Measurements from ENCODE around the gene ARHGDIA. TPM values are rescaled to one million over a fixed set of nuclear protein-coding genes. Genes with fewer than 3 reads are reported as not detected.

Gene ARHGDIA
- total RNA-seq, 4 donors from 2014 or later, result 189 to 480 (median 323) TPM

- no peaks in the 10 kb centered on the region for H3K9me3 ChIP-seq
- H3K4me3 ChIP-seq, result no peak overlapping the region
- peaks cover 10 to 17% (median 13%) of the 10 kb centered on the region in 4 donors for H3K4me1 ChIP-seq
- DNase-seq, result no peak
- in situ Hi-C loops (cut with MboI; ENCODE audit: low pct_ligation_motif_present in 1 of 4, low pct_unique_long_range_greater_than_20kb in 1 of 4, low sequenced_read_pairs in 3 of 4), result no loop called here
- TF ChIP-seq CTCF (IDR thresholded peaks at IDR 0.05), result no peak
- no peak for TF ChIP-seq POLR2A (IDR thresholded peaks at IDR 0.05)
- TF ChIP-seq EP300 (IDR thresholded peaks at IDR 0.05; ENCODE audit: low read depth), result no peak
- no peak for TF ChIP-seq POLR2AphosphoS5 (IDR thresholded peaks at IDR 0.05)
- 90 to 93% methylated on average over 5 to 19 of the region's 19 CpGs for WGBS, 2 donors (ENCODE audit: low coverage in 1 of 2)
- H3K36me3 ChIP-seq, result peaks cover 0 to 30% (median 4%) of the 10 kb centered on the region in 4 donors
- intact Hi-C loops (cut with DNase I; ENCODE audit: low total_unique reads), result no loop called here
- peaks cover 21% of the 10 kb centered on the region for H3K27me3 ChIP-seq
- H3K27ac ChIP-seq, result no peak overlapping the region
Observed at GRCh38 chr17:81898029-81898866, 27.1 kb upstream of the ARHGDIA start.

GRCh38 chr17:81895400-81895799 lies 24.3 kb upstream of the ARHGDIA start:
- DNase-seq, result no peak
- no peak for TF ChIP-seq EP300 (IDR thresholded peaks at IDR 0.05; ENCODE audit: low read depth)
- TF ChIP-seq CTCF (IDR thresholded peaks at IDR 0.05), result no peak
- TF ChIP-seq POLR2AphosphoS5 (IDR thresholded peaks at IDR 0.05), result no peak
- TF ChIP-seq POLR2A (IDR thresholded peaks at IDR 0.05), result no peak
- Histone ChIP-seq H3K27ac (no peak overlapping the region), H3K36me3 (peaks cover 0 to 30% (median 4%) of the 10 kb centered on the region in 4 donors), H3K4me3 (no peak overlapping the region), H3K4me1 (peaks cover 7 to 15% (median 12%) of the 10 kb centered on the region in 4 donors), H3K27me3 (no peaks in the 10 kb centered on the region), H3K9me3 (no peaks in the 10 kb centered on the region)
- intact Hi-C loops (cut with DNase I; ENCODE audit: low total_unique reads) (no loop called here), in situ Hi-C loops (cut with MboI; ENCODE audit: low pct_ligation_motif_present in 1 of 4, low pct_unique_long_range_greater_than_20kb in 1 of 4, low sequenced_read_pairs in 3 of 4) (no loop called here)
- 88 to 96% methylated on average over 4 to 11 of the region's 11 CpGs for WGBS, 2 donors (ENCODE audit: low coverage in 1 of 2)

GRCh38 chr17:81891303-81891552 lies 20.1 kb upstream of the ARHGDIA start:
- H3K27me3 ChIP-seq, result no peaks in the 10 kb centered on the region
- peak overlapping the region; percentile 64 to 92 (median 76) for H3K4me3 ChIP-seq
- no peak for TF ChIP-seq POLR2A (IDR thresholded peaks at IDR 0.05)
- TF ChIP-seq EP300 (IDR thresholded peaks at IDR 0.05; ENCODE audit: low read depth), result no peak
- no peak for TF ChIP-seq CTCF (IDR thresholded peaks at IDR 0.05)
- H3K4me1 ChIP-seq, result peaks cover 16 to 25% (median 20%) of the 10 kb centered on the region in 4 donors
- in situ Hi-C loops (cut with MboI; ENCODE audit: low pct_ligation_motif_present in 1 of 4, low pct_unique_long_range_greater_than_20kb in 1 of 4, low sequenced_read_pairs in 3 of 4), result no loop called here
- peak overlapping the region; percentile 87 to 98 (median 93) for H3K27ac ChIP-seq
- DNase-seq, result no peak
- no peaks in the 10 kb centered on the region for H3K9me3 ChIP-seq
- intact Hi-C loops (cut with DNase I; ENCODE audit: low total_unique reads), result no loop called here
- no CpG with 5 or more reads among the region's 40 CpGs for WGBS, 2 donors (ENCODE audit: low coverage in 1 of 2)
- peaks cover 0 to 38% (median 17%) of the 10 kb centered on the region in 4 donors for H3K36me3 ChIP-seq

GRCh38 chr17:81890447-81891302 lies 19.5 kb upstream of the ARHGDIA start:
- WGBS, 2 donors (ENCODE audit: low coverage in 1 of 2), result 10% methylated on average over 50 of the region's 69 CpGs; no CpG with 5 or more reads in 1 of the 2 donors
- Histone ChIP-seq H3K27ac (peak overlapping the region; percentile 87 to 98 (median 93)), H3K9me3 (no peaks in the 10 kb centered on the region), H3K27me3 (no peaks in the 10 kb centered on the region), H3K4me1 (peaks cover 16 to 25% (median 20%) of the 10 kb centered on the region in 4 donors), H3K36me3 (peaks cover 0 to 33% (median 16%) of the 10 kb centered on the region in 4 donors), H3K4me3 (peak overlapping the region; percentile 64 to 92 (median 76))
- intact Hi-C loops (cut with DNase I; ENCODE audit: low total_unique reads), result no loop called here
- no peak for DNase-seq
- TF ChIP-seq POLR2AphosphoS5 (IDR thresholded peaks at IDR 0.05) (no peak), POLR2A (IDR thresholded peaks at IDR 0.05) (no peak), CTCF (IDR thresholded peaks at IDR 0.05) (no peak), EP300 (IDR thresholded peaks at IDR 0.05; ENCODE audit: low read depth) (no peak)
- in situ Hi-C loops (cut with MboI; ENCODE audit: low pct_ligation_motif_present in 1 of 4, low pct_unique_long_range_greater_than_20kb in 1 of 4, low sequenced_read_pairs in 3 of 4), result no loop called here
